ENCODE results near the gene SLC38A1. TPM values are rescaled to one million over a fixed set of nuclear protein-coding genes. Genes with fewer than 3 reads are reported as not detected.

SLC38A1 gene
- polyA plus RNA-seq, 1 of the 3 experiments (the other 2 are of a cell fraction): 20.7 TPM

DNA sequence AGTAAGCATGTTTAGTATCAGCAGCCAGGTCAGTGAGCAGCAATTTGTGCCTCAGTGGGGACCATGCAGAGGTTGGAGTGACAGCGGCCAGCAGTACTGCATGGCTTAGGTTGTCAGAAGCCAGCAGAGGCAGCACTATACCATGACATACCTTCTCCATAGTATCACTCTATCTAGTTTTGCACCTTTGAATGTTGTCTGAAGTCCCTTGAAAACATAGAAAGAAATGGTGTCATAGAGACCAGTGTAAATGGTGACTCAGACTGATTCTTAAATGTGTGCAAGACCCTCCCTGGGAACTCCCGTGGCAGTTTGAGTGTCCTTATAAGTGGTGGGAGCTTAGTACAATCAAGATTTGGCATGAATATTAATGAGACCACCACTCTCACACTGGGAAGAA lies 124.4 kb downstream of the SLC38A1 start:
- no peak overlapping the region for H3K4me2 ChIP-seq
- H3K36me3 ChIP-seq (replicated peaks in 1 of 2; ENCODE audit: control insufficient read depth in 1 of 2, insufficient read depth in 2 of 2, low read length in 1 of 2): no peaks in the 10 kb centered on the region
- no peak overlapping the region for H2AFZ ChIP-seq (ENCODE audit: low read depth)
- H3K9ac ChIP-seq: no peak overlapping the region
- no peak overlapping the region for H3K27ac ChIP-seq (ENCODE audit: low read depth in 2 of 2, low read length in 1 of 2)
- POLR2A ChIA-PET: no interaction called here
- CTCF ChIA-PET: no interaction called here
- no peaks in the 10 kb centered on the region for H3K9me3 ChIP-seq
- no peaks in the 10 kb centered on the region for H3K79me2 ChIP-seq (ENCODE audit: insufficient read depth)
- TF ChIP-seq, protein P1, sequence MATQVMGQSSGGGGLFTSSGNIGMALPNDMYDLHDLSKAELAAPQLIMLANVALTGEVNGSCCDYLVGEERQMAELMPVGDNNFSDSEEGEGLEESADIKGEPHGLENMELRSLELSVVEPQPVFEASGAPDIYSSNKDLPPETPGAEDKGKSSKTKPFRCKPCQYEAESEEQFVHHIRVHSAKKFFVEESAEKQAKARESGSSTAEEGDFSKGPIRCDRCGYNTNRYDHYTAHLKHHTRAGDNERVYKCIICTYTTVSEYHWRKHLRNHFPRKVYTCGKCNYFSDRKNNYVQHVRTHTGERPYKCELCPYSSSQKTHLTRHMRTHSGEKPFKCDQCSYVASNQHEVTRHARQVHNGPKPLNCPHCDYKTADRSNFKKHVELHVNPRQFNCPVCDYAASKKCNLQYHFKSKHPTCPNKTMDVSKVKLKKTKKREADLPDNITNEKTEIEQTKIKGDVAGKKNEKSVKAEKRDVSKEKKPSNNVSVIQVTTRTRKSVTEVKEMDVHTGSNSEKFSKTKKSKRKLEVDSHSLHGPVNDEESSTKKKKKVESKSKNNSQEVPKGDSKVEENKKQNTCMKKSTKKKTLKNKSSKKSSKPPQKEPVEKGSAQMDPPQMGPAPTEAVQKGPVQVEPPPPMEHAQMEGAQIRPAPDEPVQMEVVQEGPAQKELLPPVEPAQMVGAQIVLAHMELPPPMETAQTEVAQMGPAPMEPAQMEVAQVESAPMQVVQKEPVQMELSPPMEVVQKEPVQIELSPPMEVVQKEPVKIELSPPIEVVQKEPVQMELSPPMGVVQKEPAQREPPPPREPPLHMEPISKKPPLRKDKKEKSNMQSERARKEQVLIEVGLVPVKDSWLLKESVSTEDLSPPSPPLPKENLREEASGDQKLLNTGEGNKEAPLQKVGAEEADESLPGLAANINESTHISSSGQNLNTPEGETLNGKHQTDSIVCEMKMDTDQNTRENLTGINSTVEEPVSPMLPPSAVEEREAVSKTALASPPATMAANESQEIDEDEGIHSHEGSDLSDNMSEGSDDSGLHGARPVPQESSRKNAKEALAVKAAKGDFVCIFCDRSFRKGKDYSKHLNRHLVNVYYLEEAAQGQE (IDR thresholded peaks at IDR 0.05; ENCODE audit: low read depth, low read length): no peak
- TF ChIP-seq SIN3A (IDR thresholded peaks at IDR 0.05; ENCODE audit: borderline replicate concordance, low read depth, low read length) (no peak), RAD21 (IDR thresholded peaks at IDR 0.05; ENCODE audit: low read length) (no peak), YY1 (IDR thresholded peaks at IDR 0.05; ENCODE audit: low read depth) (no peak), RXRA (IDR thresholded peaks at IDR 0.05; ENCODE audit: borderline replicate concordance, low read depth) (no peak), JUND (IDR thresholded peaks at IDR 0.05) (no peak), MEF2A (IDR thresholded peaks at IDR 0.05; ENCODE audit: borderline replicate concordance, low read depth) (no peak), ELF1 (IDR thresholded peaks at IDR 0.05) (no peak), CHD2 (IDR thresholded peaks at IDR 0.05; ENCODE audit: low read length, partially characterized antibody) (no peak), NFIC (IDR thresholded peaks at IDR 0.05; ENCODE audit: borderline replicate concordance) (no peak), FOXM1 (IDR thresholded peaks at IDR 0.05; ENCODE audit: low read depth) (no peak), MXI1 (IDR thresholded peaks at IDR 0.05; ENCODE audit: low read depth, low read length) (no peak), EZH2phosphoT487 (IDR thresholded peaks at IDR 0.05; ENCODE audit: borderline replicate concordance, low read depth) (no peak), SMC3 (IDR thresholded peaks at IDR 0.05; ENCODE audit: low read depth, low read length) (no peak)
- TF ChIP-seq, protein P2, sequence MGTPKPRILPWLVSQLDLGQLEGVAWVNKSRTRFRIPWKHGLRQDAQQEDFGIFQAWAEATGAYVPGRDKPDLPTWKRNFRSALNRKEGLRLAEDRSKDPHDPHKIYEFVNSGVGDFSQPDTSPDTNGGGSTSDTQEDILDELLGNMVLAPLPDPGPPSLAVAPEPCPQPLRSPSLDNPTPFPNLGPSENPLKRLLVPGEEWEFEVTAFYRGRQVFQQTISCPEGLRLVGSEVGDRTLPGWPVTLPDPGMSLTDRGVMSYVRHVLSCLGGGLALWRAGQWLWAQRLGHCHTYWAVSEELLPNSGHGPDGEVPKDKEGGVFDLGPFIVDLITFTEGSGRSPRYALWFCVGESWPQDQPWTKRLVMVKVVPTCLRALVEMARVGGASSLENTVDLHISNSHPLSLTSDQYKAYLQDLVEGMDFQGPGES (IDR thresholded peaks at IDR 0.05; ENCODE audit: low read depth, low read length): no peak
- TF ChIP-seq, protein P3, sequence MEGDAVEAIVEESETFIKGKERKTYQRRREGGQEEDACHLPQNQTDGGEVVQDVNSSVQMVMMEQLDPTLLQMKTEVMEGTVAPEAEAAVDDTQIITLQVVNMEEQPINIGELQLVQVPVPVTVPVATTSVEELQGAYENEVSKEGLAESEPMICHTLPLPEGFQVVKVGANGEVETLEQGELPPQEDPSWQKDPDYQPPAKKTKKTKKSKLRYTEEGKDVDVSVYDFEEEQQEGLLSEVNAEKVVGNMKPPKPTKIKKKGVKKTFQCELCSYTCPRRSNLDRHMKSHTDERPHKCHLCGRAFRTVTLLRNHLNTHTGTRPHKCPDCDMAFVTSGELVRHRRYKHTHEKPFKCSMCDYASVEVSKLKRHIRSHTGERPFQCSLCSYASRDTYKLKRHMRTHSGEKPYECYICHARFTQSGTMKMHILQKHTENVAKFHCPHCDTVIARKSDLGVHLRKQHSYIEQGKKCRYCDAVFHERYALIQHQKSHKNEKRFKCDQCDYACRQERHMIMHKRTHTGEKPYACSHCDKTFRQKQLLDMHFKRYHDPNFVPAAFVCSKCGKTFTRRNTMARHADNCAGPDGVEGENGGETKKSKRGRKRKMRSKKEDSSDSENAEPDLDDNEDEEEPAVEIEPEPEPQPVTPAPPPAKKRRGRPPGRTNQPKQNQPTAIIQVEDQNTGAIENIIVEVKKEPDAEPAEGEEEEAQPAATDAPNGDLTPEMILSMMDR (IDR thresholded peaks at IDR 0.05): no peak
- no peaks in the 10 kb centered on the region for H3K27me3 ChIP-seq (ENCODE audit: insufficient read depth)
- no peak overlapping the region for H3K4me3 ChIP-seq (ENCODE audit: low read depth in 2 of 2, low read length in 1 of 2)
- no peaks in the 10 kb centered on the region for H4K20me1 ChIP-seq (ENCODE audit: insufficient read depth)
- H3F3A ChIP-seq (replicated peaks; ENCODE audit: insufficient read depth): no peaks in the 10 kb centered on the region
- 67% methylated on average over 2 of the region's 2 CpGs for WGBS (ENCODE audit: low lambda C conversion rate)
- DNase-seq: no peak
- H3K9me2 ChIP-seq: no peaks in the 10 kb centered on the region
- H3K4me1 ChIP-seq (ENCODE audit: control insufficient read depth in 1 of 2, insufficient read depth in 2 of 2, low read depth in 1 of 2, low read length in 1 of 2): no peaks in the 10 kb centered on the region

Data from SK-N-SH (cell line).